Stimulated activated naive B cell treated with anti-CD40 and anti-IgM and Interleukin-4, amounts not matched to agents 10 μg/mL and 1 μg/mL and 100 μg/mL, for 72 hours (primary cell): Measurements from ENCODE around the gene PYROXD2.

Experiments used
- ATAC-seq, 2 donors: fragments of 150-1000 bp; cut with Tn5 transposase; replicated peaks; 2 replicates each; pipeline ENCODE4 v1.10.0; 2021; ENCODE audit warnings: moderate library complexity in 1 of 2
- DNase-seq: peaks from one replicate; pipeline ENCODE4 v3.0.0; 2021
- H3K27ac Mint-ChIP-seq: one replicate; pipeline ENCODE4 v1.8.0; 2022; ENCODE audit warnings: mild to moderate bottlenecking, mixed read lengths
- H3K27me3 Mint-ChIP-seq, 2 donors: one replicate each; pipeline ENCODE4 v1.8.0; 2022; ENCODE audit warnings: mixed read lengths in 2 of 2
- H3K36me3 Mint-ChIP-seq, 2 donors: one replicate each; pipeline ENCODE4 v1.8.0; 2022; ENCODE audit warnings: mixed read lengths in 2 of 2, mild to moderate bottlenecking in 1 of 2
- H3K4me1 Mint-ChIP-seq, 2 donors: one replicate each; pipeline ENCODE4 v1.8.0; 2022; ENCODE audit warnings: mixed read lengths in 2 of 2, mild to moderate bottlenecking in 1 of 2
- H3K4me3 Mint-ChIP-seq, 2 donors: one replicate each; pipeline ENCODE4 v1.8.0; 2022; ENCODE audit warnings: mild to moderate bottlenecking in 2 of 2, mixed read lengths in 2 of 2, moderate library complexity in 1 of 2
- H3K9me3 Mint-ChIP-seq, 2 donors: one replicate each; pipeline ENCODE4 v1.8.0; 2022; ENCODE audit warnings: mixed read lengths in 2 of 2, mild to moderate bottlenecking in 1 of 2

PYROXD2 gene

GRCh38 chr10:98380493-98381339, 34.3 kb downstream of the PYROXD2 start:
- Mint-ChIP-seq H3K4me3 (no peak overlapping the region), H3K36me3 (peaks cover 4 to 7% of the 10 kb centered on the region in 2 donors), H3K9me3 (no peaks in the 10 kb centered on the region), H3K27me3 (peaks cover 1 to 5% of the 10 kb centered on the region in 2 donors), H3K4me1 (peaks cover 0 to 1% of the 10 kb centered on the region in 2 donors), H3K27ac (no peak overlapping the region)
- DNase-seq (no peak), ATAC-seq (no peak)

- H3K27me3 Mint-ChIP-seq, result peaks cover 15 to 18% of the 10 kb centered on the region in 2 donors
- H3K36me3 Mint-ChIP-seq, result peaks cover 0 to 7% of the 10 kb centered on the region in 2 donors
- H3K4me1 Mint-ChIP-seq, result peaks cover 3 to 8% of the 10 kb centered on the region in 2 donors
- ATAC-seq (no peak), DNase-seq (no peak)
- H3K9me3 Mint-ChIP-seq, result no peaks in the 10 kb centered on the region
- no peak overlapping the region for H3K27ac Mint-ChIP-seq
- no peak overlapping the region for H3K4me3 Mint-ChIP-seq
These were observed 36.3 kb downstream of the PYROXD2 start for GRCh38 chr10:98378722-98379121.

- peaks cover 3 to 8% of the 10 kb centered on the region in 2 donors for H3K4me1 Mint-ChIP-seq
- H3K27ac Mint-ChIP-seq, result no peak overlapping the region
- H3K9me3 Mint-ChIP-seq, result no peaks in the 10 kb centered on the region
- no peak for DNase-seq
- ATAC-seq, result no peak
- no peak overlapping the region for H3K4me3 Mint-ChIP-seq
- H3K36me3 Mint-ChIP-seq, result peaks cover 0 to 3% of the 10 kb centered on the region in 2 donors
- H3K27me3 Mint-ChIP-seq, result peaks cover 15 to 18% of the 10 kb centered on the region in 2 donors
These were observed 37.4 kb downstream of the PYROXD2 start for GRCh38 chr10:98377536-98377935.

- Mint-ChIP-seq H3K4me1 (peaks cover 3 to 8% of the 10 kb centered on the region in 2 donors), H3K36me3 (peaks cover 0 to 1% of the 10 kb centered on the region in 2 donors), H3K9me3 (no peaks in the 10 kb centered on the region), H3K27me3 (peaks cover 15 to 18% of the 10 kb centered on the region in 2 donors), H3K27ac (no peak overlapping the region), H3K4me3 (no peak overlapping the region)
- no peak for ATAC-seq
- DNase-seq, result no peak
These were observed 38.0 kb downstream of the PYROXD2 start for GRCh38 chr10:98377001-98377400.

GRCh38 chr10:98376485-98376884, 38.5 kb downstream of the PYROXD2 start:
- H3K27ac Mint-ChIP-seq, result no peak overlapping the region

GRCh38 chr10:98374217-98374985, 40.6 kb downstream of the PYROXD2 start:
- peaks cover 3 to 8% of the 10 kb centered on the region in 2 donors for H3K4me1 Mint-ChIP-seq
- peaks cover 18 to 19% of the 10 kb centered on the region in 2 donors for H3K27me3 Mint-ChIP-seq
- H3K36me3 Mint-ChIP-seq, result no peaks in the 10 kb centered on the region
- no peak overlapping the region for H3K4me3 Mint-ChIP-seq
- no peak overlapping the region for H3K27ac Mint-ChIP-seq
- H3K9me3 Mint-ChIP-seq, result no peaks in the 10 kb centered on the region
- DNase-seq, result no peak
- no peak for ATAC-seq

More at GRCh38 chr10:98376485-98376884, 38.5 kb downstream of the PYROXD2 start:
- no peaks in the 10 kb centered on the region for H3K36me3 Mint-ChIP-seq
- no peak for DNase-seq
- H3K27me3 Mint-ChIP-seq, result peaks cover 17 to 18% of the 10 kb centered on the region in 2 donors
- peaks cover 3 to 8% of the 10 kb centered on the region in 2 donors for H3K4me1 Mint-ChIP-seq
- no peaks in the 10 kb centered on the region for H3K9me3 Mint-ChIP-seq
- ATAC-seq, result no peak
- no peak overlapping the region for H3K4me3 Mint-ChIP-seq

GRCh38 chr10:98373260-98374040, 41.5 kb downstream of the PYROXD2 start:
- DNase-seq, result no peak
- no peak for ATAC-seq

GRCh38 chr10:98370831-98371820, 43.9 kb downstream of the PYROXD2 start:
- H3K4me3 Mint-ChIP-seq, result no peak overlapping the region
- DNase-seq (no peak), ATAC-seq (no peak)
- H3K4me1 Mint-ChIP-seq, result peaks cover 3 to 8% of the 10 kb centered on the region in 2 donors
- no peaks in the 10 kb centered on the region for H3K9me3 Mint-ChIP-seq
- H3K27me3 Mint-ChIP-seq, result peaks cover 14 to 19% of the 10 kb centered on the region in 2 donors
- no peak overlapping the region for H3K27ac Mint-ChIP-seq
- no peaks in the 10 kb centered on the region for H3K36me3 Mint-ChIP-seq

More at GRCh38 chr10:98373260-98374040, 41.5 kb downstream of the PYROXD2 start:
- Mint-ChIP-seq H3K9me3 (no peaks in the 10 kb centered on the region), H3K27ac (no peak overlapping the region), H3K27me3 (peaks cover 18 to 19% of the 10 kb centered on the region in 2 donors), H3K4me1 (peaks cover 3 to 8% of the 10 kb centered on the region in 2 donors), H3K36me3 (no peaks in the 10 kb centered on the region), H3K4me3 (no peak overlapping the region)

GRCh38 chr10:98369801-98370200, 45.2 kb downstream of the PYROXD2 start:
- DNase-seq, result no peak
- peaks cover 9 to 12% of the 10 kb centered on the region in 2 donors for H3K27me3 Mint-ChIP-seq
- H3K4me1 Mint-ChIP-seq, result peaks cover 5 to 13% of the 10 kb centered on the region in 2 donors
- H3K36me3 Mint-ChIP-seq, result no peaks in the 10 kb centered on the region
- no peak overlapping the region for H3K4me3 Mint-ChIP-seq
- H3K27ac Mint-ChIP-seq, result no peak overlapping the region
- no peaks in the 10 kb centered on the region for H3K9me3 Mint-ChIP-seq
- ATAC-seq, result no peak

GRCh38 chr10:98368644-98369043, 46.3 kb downstream of the PYROXD2 start:
- no peak for DNase-seq
- Mint-ChIP-seq H3K36me3 (no peaks in the 10 kb centered on the region), H3K9me3 (no peaks in the 10 kb centered on the region), H3K27me3 (peaks cover 0 to 5% of the 10 kb centered on the region in 2 donors), H3K4me1 (peaks cover 12 to 17% of the 10 kb centered on the region in 2 donors), H3K4me3 (no peak overlapping the region), H3K27ac (no peak overlapping the region)
- no peak for ATAC-seq

GRCh38 chr10:98367604-98368451, 47.2 kb downstream of the PYROXD2 start:
- H3K9me3 Mint-ChIP-seq, result no peaks in the 10 kb centered on the region
- no peak overlapping the region for H3K4me3 Mint-ChIP-seq
- H3K4me1 Mint-ChIP-seq, result peaks cover 12 to 19% of the 10 kb centered on the region in 2 donors
- no peaks in the 10 kb centered on the region for H3K36me3 Mint-ChIP-seq
- ATAC-seq (no peak), DNase-seq (no peak)
- peaks cover 0 to 5% of the 10 kb centered on the region in 2 donors for H3K27me3 Mint-ChIP-seq
- H3K27ac Mint-ChIP-seq, result no peak overlapping the region

- H3K36me3 Mint-ChIP-seq, result no peaks in the 10 kb centered on the region
- DNase-seq, result no peak
- peaks cover 17 to 25% of the 10 kb centered on the region in 2 donors for H3K4me1 Mint-ChIP-seq
- no peak overlapping the region for H3K4me3 Mint-ChIP-seq
- H3K27ac Mint-ChIP-seq, result no peak overlapping the region
- ATAC-seq, result no peak
- no peaks in the 10 kb centered on the region for H3K27me3 Mint-ChIP-seq
- H3K9me3 Mint-ChIP-seq, result no peaks in the 10 kb centered on the region
These were observed 48.9 kb downstream of the PYROXD2 start for GRCh38 chr10:98366062-98366530.
